ENCODE results near the gene NMRK1. TPM values are rescaled to one million over a fixed set of nuclear protein-coding genes. Genes with fewer than 3 reads are reported as not detected.

The NMRK1 gene
- total RNA-seq, 1 experiment from 2014 or later = 7.8 TPM

GRCh38 chr9:75130172-75130571, 42.2 kb upstream of the NMRK1 start:
- no TSS peak for BruUV-seq (replicated peaks)
- TF ChIP-seq EZH2phosphoT487 (IDR thresholded peaks at IDR 0.05; ENCODE audit: borderline replicate concordance) = no peak
- TF ChIP-seq CEBPB (IDR thresholded peaks at IDR 0.05; ENCODE audit: low read depth) = no peak
- no peak for TF ChIP-seq MAX (IDR thresholded peaks at IDR 0.05)
- TF ChIP-seq REST (IDR thresholded peaks at IDR 0.05; ENCODE audit: low read depth) = no peak
- TF ChIP-seq JUND (IDR thresholded peaks at IDR 0.05) = no peak
- TF ChIP-seq CBX3 (IDR thresholded peaks at IDR 0.05; ENCODE audit: low read depth) = no peak
- TF ChIP-seq ZFX (IDR thresholded peaks at IDR 0.05) = no peak
- TF ChIP-seq ZBTB33 (IDR thresholded peaks at IDR 0.05; ENCODE audit: extremely low read depth, insufficient replicate concordance, low read length) = no peak
- no peak for TF ChIP-seq POLR2A (IDR thresholded peaks at IDR 0.05; ENCODE audit: borderline replicate concordance, extremely low read depth, insufficient read depth, insufficient read length)
- TF ChIP-seq EZH2 (IDR thresholded peaks at IDR 0.05) = no peak
- TF ChIP-seq EGR1 (IDR thresholded peaks at IDR 0.05; ENCODE audit: low read depth) = no peak
- no peak for TF ChIP-seq SIN3A (IDR thresholded peaks at IDR 0.05; ENCODE audit: low read depth)
- TF ChIP-seq ATF3 (IDR thresholded peaks at IDR 0.05) = no peak
- no peak for TF ChIP-seq ZNF274 (IDR thresholded peaks at IDR 0.05; ENCODE audit: low read depth, low read length)
- TF ChIP-seq TCF7L2 (IDR thresholded peaks at IDR 0.05; ENCODE audit: borderline replicate concordance, extremely low read depth, insufficient read depth, insufficient read length) = no peak
- no peak for TF ChIP-seq SRF (IDR thresholded peaks at IDR 0.05; ENCODE audit: low read depth)
- TF ChIP-seq FOSL1 (IDR thresholded peaks at IDR 0.05; ENCODE audit: low read depth) = no peak
- no peak for TF ChIP-seq POLR2AphosphoS5 (IDR thresholded peaks at IDR 0.05; ENCODE audit: low read depth, low read length)
- TF ChIP-seq CTCF (IDR thresholded peaks at IDR 0.05 in 2 of 3, conservative IDR thresholded peaks at IDR 0.05 in 1 of 3; ENCODE audit: borderline replicate concordance in 1 of 3, insufficient read depth in 1 of 3, low read depth in 2 of 3, low read length in 2 of 3) = no peak
- RAD21 ChIA-PET (ENCODE audit: low non-redundant PET in 1 of 2, low total read pairs in 2 of 2, uncharacterized antibody in 2 of 2, unreplicated experiment in 2 of 2) = no interaction called here
- H3K9ac ChIP-seq (ENCODE audit: low read length) = no peak overlapping the region
- no peaks in the 10 kb centered on the region for H3K9me2 ChIP-seq (ENCODE audit: insufficient read depth)
- POLR2A ChIA-PET = no interaction called here
- no peak for ATAC-seq
- H3K27me3 ChIP-seq (ENCODE audit: insufficient read depth, low read length) = no peaks in the 10 kb centered on the region
- no peaks in the 10 kb centered on the region for H3K9me3 ChIP-seq (ENCODE audit: control insufficient read depth in 1 of 2, insufficient read depth in 1 of 2, low read depth in 1 of 2, low read length in 2 of 2)
- H3K4me2 ChIP-seq (ENCODE audit: low read length) = no peak overlapping the region
- CTCF ChIA-PET = no interaction called here
- H4K20me1 ChIP-seq (ENCODE audit: insufficient read depth) = no peaks in the 10 kb centered on the region
- no peak for DNase-seq (ENCODE audit: low read depth, low spot score)
- H3K27ac ChIP-seq (ENCODE audit: low read depth, low read length) = no peak overlapping the region
- no peak overlapping the region for H2AFZ ChIP-seq (ENCODE audit: low read depth, low read length, poor library complexity, severe bottlenecking)
- intact Hi-C loops (cut with micrococcal nuclease) = no loop called here
- H3K4me1 ChIP-seq (ENCODE audit: control insufficient read depth in 1 of 2, insufficient read depth in 2 of 2, low read length in 2 of 2) = no peaks in the 10 kb centered on the region
- H3K4me3 ChIP-seq (replicated peaks in 1 of 2; ENCODE audit: low read depth in 1 of 2, low read length in 2 of 2) = no peak overlapping the region
- H3K79me2 ChIP-seq (ENCODE audit: insufficient read depth, low read length) = no peaks in the 10 kb centered on the region
- no peaks in the 10 kb centered on the region for H3K36me3 ChIP-seq (ENCODE audit: control insufficient read depth in 1 of 2, insufficient read depth in 2 of 2, low read length in 2 of 2)

Data from HCT116 (cell line).